Stimulated activated CD8-positive, alpha-beta memory T cell treated with anti-CD3 and anti-CD28 coated beads, Interleukin-12 subunit alpha, Interleukin-12 subunit beta, amount 100 ng/mL, for 1 hour (primary cell): ENCODE data around the gene ACOT12.
"Not testable (repeated sequence)": the region's sequence is repeated elsewhere in the genome, so short reads cannot be mapped to it uniquely, and the experiment has no call there.

Experiments
- DNase-seq: peaks from one replicate; pipeline ENCODE4 v3.0.0-alpha.2; 2020; ENCODE audit warnings: low read depth

Gene ACOT12

DNA sequence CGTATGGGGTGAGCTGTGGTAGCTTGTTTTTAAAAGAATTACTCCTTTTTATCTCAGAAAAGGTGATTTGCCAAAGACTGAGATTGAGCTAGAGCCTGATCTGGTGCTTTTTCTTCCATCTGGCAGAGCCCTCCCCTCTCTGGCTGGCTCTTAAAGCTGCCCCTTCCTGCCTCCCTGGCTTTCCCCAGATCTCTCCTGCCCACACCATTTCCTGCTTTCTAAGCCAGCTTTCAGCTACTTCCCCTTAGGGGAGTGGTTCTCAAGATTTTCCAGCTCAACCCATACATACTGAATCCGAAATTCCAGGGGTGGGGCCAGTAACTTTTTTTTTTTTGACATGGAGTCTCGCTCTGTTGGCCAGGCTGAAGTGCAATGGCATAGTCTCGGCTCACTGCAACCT lies 4.8 kb upstream of the ACOT12 start:
- DNase-seq: no peak

DNA sequence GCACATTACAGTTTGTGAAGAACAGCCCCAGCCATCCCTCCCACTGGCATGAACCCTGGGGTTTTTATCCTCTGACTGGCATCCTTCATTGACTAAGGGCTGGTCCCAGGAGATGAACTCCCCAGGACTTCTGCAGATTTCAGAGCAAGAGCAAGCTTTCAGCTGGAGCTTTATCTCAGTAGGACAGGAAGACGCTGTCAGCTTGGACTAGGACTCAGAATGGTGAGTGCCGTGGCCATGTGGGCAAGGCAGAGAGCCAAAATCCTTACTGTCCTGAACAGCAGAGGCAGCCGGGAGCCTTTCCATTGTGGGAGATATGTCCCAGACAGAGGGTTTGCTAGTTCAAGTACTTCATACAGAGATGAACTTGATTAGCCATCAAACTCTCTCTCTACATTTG lies 3.2 kb upstream of the ACOT12 start:
- DNase-seq: no peak

DNA sequence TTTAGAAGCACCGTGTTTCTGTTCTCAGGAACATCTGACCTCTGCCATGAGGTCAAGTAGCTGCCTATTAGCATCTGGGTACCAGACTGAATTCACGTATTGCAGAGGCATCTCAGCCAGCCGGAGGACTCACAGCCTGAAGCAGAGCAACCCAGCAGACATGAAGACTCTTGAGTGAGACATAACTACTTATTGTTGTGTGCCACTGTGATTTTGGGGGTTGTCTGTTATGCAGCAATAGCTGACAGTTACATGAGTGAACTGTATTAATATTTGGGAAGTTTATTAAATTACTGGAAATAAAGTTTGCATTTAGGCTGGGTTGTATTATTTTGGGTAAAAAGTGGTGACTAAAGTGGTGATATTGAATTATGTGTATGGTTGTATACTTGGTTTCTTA lies 1.3 kb upstream of the ACOT12 start:
- no peak for DNase-seq

DNA sequence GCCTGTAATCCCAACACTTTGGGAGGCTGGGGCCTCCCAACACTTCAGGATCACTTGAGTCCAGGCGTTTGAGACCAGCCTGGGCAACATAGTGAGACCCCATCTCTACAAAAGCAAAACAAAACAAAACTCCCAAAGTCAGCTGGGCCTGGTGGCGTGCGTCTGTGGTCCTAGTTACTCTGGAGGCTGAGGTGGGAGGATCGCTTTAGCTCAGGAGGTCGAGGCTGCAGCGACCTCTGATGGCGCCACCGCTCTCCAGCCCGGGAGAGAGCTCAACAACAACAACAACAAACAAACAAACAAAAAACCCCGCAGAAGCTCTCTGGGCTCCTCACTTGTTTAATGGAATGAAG lies 528 bp downstream of the ACOT12 start:
- DNase-seq: no peak

DNA sequence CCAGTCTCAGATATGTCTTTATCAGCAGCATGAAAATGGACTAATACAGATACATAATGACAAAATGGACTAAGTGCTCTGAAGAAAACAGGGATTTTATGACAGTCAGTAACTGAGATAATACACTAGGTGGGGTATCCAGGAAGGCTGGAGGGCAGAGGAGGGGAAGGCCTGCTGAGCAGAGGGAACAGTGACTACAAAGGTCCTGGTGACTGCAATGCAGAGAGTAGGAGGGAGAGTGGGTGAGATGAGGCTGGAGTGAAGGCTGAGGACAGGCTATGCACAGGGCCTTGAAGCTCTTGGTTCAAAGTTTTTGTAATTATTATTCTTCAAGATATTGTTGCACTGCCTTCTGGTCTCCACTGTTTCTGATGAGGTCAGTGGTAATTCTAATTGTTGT lies 4.9 kb downstream of the ACOT12 start:
- no peak for DNase-seq

DNA sequence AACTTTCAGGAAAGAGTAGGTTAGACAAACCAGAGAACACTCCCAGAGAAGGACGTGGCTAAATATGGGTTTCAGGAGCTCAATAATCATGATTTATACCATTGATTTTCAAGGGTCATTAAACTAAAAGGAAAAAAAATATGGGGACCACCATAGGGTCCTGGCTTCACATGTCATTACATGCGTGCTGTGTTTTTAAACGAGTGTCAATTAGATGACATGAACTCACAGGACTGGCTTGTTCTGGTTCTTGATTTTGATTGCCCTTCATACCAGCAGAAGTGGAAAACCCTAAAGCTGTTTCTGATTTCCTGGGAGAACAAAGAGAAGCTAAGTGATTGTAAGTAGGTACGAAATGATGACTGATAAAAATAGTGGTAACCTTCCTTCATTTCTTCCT lies 5.8 kb downstream of the ACOT12 start:
- DNase-seq: no peak

DNA sequence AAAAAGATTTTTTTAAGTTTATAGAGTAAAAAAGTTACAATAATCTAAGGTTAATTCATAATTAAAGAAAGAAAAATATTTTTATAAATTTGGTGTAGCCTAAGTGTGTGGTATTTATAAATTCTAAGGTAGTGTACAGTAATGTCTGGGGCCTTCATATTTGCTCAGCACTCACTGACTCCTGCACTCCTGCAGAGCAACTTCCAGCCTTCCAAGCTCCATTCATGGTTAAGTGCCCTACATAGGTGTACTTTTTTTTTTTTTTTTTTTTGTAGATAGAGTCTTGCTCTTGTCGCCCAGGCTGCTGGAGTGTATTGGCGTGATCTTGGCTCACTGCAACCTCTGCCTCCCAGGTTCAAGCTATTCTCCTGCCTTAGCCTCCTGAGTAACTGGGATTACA lies 10.1 kb downstream of the ACOT12 start:
- no peak for DNase-seq

DNA sequence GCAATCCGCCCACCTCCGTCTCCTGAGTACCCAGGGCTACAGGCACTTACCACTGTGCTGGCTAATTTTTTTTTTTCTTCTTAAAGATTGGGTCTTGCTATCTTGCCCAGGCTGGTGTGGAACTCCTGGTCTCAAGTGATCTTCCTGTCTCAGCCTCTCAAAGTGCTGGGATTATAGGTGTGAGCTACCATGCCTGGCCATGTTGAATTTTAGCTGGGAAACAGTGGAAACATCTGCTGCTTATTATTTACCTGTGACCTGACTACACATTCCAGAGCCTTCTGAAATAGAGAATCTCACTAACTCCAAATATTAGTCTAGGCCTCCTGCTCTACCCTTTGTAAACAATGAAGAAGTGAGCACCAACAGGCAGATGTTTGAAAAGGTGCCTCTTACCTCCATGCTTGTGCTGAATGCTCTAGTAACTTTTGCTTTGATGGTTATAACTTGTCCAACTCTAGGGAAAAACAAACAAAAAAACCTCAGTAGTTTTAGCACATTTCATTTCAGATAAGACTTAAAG lies 22.5 kb downstream of the ACOT12 start:
- no peak for DNase-seq

DNA sequence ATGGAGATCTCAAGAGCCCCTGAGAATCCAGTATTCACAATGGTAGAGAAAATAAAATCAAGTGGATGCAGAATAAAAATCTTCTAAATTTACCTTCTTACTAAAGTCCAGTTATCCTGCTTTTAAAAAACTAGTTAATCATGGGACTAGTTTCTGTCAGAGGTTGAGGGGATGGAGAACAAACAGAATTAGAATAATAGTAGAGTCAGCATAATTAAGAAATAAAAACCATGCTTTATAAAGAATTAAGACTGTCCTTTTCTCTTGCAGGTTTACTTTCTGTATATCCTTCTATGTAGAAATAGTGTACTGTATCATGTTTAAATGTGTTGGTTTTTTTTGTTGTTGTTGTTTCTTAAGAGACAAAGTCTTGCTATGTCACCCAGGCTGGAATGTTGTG lies 23.0 kb downstream of the ACOT12 start:
- DNase-seq: no peak

DNA sequence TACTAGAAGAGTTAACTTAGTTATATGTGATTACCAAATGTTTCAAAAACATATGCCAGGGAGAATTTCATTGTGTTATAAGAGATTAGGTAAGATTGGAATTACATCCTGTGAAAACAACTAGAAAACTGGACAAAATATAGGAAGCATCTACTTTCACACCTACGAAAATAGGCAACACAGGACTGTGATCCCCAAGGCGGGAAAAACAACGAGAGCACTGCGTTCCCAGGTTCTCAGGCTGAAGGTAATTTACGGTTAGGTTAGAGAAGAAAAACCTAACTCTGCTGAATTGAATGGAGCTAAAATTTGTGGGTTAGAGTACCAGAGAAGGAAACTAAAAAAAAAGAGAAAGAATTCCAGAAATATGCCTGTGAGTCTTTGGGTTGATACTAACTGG lies 28.4 kb downstream of the ACOT12 start:
- DNase-seq: no peak

DNA sequence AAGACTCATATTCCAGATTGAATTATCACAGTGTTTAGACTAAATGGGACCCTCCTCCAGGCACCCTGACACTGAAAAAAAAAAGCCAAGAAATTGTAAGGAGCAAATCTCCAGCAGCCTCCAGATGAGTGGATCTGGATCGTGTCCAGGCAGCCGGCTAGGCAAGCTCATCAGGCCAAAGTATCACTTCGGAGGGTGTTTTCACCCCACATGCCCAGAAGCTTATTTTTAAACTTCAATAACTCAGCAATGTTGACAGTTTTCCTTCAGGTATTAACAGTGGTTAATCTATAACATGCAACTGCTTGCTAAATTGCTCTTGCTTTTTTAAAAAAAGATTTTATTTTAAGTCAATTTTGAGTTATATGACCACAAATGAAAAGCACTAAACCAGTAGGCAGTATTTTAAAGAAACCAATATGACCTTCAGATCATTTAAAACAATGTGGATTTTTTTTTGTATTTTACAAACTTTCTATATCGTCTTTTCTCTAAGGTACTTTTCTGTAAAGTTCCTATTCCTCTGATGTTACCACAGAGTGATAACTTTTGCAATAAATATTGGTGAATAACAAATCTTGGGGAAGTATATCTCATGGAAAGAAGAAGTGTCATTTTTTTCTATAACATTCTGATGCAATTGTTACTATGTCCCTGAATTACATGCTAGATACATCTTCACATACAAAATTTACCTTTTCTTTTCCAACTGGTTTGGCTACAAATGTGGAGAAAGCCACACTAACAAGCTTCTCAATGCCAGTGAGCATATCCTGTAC lies 30.7 kb downstream of the ACOT12 start:
- no peak for DNase-seq

DNA sequence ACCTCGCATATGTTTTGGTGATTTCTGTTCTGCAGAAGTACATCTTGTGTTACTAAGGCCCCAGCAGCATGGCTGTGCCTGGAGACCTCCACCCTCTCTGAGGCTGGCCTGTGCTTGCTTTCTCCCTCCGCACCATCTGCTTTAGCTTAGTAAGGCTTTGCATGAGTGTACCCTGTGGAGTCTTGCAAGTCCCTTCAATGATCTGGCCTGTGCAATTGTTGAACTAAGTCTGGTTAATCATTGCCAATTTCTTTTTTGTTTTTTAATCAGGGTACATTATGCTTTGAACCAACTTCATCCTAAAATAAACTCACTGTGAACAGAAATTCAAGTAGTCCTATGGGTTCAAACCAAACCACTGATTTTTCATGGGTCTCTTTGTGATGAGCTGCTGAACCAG lies 32.3 kb downstream of the ACOT12 start:
- DNase-seq: no peak

DNA sequence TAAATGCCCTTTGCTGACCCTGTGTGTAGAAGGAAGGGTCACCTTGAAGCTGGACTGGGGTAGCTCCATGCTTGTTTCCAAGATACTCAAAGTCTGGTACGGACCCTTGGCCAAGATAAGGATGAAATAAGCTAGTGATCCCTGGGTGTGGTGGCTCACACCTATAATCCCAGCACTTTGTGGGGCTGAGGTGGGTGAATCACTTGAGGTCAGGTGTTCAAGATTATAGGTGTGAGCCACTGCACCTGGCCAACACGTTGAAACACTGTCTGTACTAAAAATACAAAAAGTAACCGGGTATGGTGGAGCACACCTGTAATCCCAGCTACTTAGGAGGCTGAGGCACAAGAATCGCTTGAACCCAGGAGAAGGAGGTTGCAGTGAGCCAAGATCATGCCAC lies 33.3 kb downstream of the ACOT12 start:
- DNase-seq: no peak

DNA sequence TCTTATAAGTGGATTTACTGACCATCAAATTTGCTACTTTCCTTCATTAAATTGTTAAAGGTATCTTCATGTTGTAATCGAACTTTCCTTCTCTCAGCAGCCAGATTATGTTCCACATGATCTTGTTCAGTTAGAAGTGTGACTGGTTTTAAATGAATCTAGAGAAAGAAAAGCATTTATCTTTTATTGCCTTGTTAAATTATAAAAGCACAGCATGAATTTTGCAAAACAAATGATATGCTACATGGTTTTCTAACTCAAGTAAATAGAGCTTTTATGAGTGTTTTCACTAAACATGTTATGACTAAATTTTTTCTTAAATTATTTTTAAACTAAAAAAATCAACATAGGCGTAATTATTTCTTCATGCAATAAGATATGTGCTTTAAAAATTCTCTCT lies 34.1 kb downstream of the ACOT12 start:
- DNase-seq: no peak

DNA sequence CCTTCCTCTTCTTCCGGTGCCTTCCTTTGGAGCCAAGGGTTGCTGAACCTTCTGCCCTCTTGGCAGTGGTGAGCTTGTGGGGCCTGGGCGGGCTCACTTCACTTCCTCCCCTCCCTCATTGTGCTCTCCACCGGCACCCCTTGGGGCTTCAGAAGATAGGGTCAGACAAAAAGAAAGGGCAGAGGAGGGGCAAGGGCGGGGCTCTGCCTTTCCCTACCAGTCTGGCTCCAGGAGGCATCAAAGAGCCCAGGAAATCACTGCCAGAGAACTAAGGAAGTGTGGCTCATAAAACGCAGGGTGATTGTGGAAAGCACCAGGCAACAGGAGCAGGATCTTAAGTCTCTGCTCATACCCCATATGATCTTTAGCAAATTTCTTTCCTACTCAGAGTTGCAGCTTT lies 34.8 kb downstream of the ACOT12 start:
- no peak for DNase-seq

DNA sequence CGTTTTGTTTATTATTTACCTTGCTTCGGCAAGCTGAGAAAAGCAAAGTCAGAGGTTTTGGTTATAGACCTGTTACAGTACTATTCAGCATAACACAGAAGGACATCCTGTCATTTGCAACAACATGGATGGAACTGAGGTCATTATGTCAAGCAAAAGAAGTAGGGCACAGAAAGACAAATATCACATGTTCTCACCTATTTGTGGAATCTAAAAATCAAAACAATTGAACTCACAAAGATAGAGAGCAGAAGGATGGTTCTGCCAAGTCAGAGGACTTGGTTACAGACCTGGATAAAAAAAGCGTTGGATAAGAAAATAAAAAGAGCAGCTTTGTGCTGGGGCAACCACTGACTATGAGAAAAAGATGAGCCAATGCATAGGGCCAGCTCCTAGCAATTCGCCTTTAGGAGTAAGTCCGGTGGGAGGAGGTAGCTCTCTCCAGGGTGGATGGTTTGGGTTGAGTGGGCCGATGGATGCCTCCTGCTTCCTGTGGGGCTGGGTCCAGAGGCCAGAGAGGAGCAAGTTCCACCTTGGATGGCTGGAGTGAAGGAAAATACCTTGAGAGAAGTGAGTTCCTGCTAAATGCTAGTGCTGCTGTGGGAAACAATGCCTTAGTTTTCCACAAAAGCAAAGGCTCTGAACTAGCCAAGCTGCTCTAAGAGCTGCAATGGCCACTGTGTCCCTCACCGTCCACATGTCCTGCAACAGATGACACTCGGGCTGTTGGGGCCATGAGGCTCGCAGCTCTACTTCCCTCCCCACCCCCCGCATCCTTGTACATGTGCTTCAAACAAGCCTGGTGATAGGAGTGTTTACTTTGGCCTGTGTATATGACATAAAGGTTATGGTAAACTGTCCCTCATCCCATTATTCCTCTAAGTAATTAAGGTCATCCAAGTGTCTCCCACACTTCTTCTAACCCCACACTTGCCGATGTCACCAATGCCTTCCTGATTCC lies 38.4 kb downstream of the ACOT12 start:
- DNase-seq: no peak

DNA sequence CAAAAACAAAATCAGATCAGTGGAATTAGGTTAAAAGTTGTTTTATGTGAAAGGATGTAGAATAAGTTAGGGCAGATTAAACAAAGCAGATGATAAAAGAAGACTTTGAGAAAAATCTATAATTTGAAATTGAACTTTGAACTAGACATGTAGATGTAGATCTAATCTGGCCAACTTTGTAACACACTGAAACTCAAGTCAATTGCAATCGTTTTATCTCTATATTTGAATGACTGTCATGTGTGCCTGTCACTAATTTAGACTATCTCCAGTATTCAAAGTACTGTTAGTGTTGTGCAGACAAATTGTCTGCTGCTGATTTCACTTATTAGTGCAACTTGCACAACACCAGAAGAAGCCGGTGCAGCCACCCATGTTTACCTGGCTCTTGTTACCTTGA lies 39.8 kb downstream of the ACOT12 start:
- no peak for DNase-seq

DNA sequence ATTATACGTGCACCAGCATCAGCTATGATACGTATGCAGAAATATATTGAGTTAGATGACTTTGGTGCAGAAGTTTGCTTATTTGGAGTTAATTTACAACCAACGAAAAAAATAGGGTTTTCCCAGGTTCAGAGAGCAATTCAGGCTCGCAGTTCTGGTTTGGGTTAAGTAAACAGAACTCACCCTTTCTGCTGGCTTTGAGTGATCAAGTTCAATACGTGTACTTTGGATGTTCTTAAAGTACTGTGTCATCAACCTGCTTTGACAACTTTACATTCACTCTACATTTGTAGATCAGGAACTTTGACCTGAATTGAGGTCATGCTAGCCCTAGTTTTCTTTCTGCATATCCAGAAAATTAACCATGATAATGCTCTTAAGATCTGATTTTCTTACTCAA lies 40.7 kb downstream of the ACOT12 start:
- no peak for DNase-seq

DNA sequence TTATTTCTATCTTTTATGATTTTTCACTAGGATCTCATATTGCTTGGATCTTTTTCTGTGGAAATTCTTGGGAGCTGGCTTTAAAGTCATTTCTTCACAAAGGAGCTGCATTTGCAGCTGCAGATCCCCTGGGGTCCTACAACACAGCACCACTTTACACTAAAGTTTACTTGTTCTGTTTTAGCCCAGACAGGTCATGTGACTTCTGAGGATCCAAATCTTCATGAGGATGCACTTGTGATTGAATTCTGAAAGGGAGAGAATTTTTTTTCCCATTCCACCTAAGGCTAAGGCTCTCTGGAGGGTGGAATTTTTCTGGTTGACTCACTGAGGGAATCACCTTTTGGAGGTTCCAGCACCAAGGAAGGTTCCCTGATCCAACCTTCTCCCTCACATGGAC lies 43.4 kb downstream of the ACOT12 start:
- no peak for DNase-seq

DNA sequence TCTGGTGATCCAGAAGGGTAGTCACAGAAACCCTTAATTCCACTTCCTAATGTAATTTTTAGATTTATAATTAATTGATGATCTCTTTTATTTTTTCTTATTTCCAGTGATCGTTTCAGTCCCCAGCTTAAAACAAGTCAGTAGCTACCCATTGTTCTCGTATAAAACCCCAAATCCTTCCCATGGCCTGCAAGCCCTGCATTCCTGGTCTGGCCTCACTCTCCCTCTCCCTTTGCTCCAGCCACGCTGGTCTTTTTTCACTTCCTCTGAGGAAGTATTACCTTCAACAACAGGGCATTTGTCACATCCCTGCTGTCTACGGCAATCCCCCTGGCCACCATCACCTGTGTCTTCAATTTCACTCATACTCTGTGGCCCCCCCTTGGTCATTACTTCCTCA lies 44.8 kb downstream of the ACOT12 start:
- DNase-seq: no peak

DNA sequence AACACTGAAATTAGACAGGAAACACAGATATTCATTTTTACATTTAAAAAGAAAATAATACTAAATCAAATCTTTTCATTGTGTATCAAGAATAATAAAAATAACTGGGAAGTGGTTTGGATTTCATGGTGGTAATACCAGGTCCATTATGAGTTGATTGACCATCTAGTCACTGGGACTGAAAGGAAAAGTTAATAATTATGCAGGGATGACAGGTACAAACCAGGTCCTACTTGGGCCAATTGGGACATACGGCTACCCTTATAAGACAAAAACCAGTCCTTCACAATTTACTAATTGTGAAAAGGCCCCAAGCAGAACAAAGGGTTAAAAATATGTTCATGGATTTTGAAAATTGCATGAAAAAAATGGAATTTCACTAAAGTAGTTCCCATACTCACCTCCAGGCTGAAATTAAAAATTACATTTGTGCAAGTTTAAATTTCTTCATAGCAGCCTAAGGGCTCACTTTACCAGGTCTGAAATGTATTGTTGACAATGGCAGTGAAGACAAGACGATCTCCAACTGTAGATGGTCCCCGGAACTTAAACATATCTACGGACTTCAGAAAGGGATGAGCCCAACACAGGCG lies 48.4 kb downstream of the ACOT12 start:
- no peak for DNase-seq

DNA sequence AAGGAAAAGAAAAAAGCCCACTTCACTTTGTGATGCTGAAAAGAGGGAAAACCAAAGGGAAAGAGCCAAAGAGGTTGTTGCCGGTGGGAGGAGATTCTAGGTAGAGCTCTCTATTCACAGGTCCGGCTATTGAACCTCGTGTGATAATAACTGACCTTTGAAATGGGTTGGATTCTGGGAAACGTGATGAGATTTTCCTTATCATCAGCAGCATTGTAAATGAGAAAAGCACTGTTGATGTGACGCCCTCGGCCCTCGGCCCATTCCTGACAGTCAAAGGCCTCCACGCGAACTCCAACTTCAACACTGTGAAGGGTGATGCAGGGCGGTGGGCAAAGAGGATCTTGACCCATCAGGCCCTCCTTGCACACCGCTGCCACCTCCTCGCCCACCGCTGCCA lies 49.2 kb downstream of the ACOT12 start:
- no peak for DNase-seq

DNA sequence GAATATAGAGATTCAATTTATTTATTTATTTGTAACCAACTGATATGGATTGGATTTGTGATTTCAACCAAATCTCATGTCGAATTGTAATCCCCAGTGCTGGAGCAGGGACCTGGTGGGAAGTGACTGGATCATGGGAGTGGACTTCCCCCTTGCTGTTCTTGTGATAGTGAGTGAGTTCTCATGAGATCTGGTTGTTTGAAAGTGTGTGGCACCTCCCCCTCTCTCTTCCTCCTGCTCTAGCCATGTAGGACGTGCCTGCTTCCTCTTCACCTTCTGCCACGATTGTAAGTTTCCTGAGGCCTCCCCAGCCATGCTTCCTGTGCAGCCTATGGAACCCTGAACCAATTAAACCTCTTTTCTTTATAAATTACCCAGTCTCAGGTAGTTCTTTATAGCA lies 55.7 kb downstream of the ACOT12 start:
- not testable (repeated sequence) for DNase-seq
